AG09309 (cell line): Measurements from ENCODE around the gene CCDC91.

Experiments
- DNase-seq: peaks from one replicate; pipeline ENCODE4 v3.0.0-alpha.2; 2010; ENCODE audit warnings: low read depth
- H3K4me3 ChIP-seq: 2 replicates; pipeline ENCODE4 v1.5.1; 2011; ENCODE audit warnings: mild to moderate bottlenecking, low read depth, low read length, moderate library complexity; ENCODE audit not compliant: control insufficient read depth
- TF ChIP-seq, protein P1 (sequence below): IDR thresholded peaks from 2 replicates; pipeline ENCODE4 v1.5.1; 2011; ENCODE audit warnings: mild to moderate bottlenecking, low read depth, low read length, inconsistent platforms; ENCODE audit not compliant: insufficient read depth, control insufficient read depth; ENCODE audit errors: missing control alignments

The CCDC91 gene

DNA sequence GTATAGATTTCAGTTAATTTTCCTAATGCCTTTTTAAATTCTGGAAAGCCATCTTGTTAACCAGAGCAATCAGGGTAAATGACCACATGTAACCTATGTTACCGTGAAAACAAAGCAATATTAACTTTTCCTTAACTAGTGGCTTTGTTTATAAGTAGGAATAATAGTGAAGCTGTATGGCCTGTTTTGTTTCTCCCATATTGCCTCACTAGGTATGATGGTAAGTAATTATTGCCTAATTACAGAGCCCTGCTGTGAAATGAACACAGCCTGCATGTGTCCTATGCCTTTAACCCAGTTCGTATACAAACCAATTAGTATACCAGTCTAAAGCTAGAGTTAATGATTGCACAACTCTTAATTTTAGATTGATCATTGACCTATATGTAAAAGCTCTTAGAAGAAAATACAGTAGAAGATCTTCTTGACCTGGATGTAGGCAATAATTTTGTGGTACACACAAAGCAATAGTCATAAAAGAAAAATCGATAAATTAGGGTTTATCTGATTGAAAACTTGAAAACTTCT lies 249.9 kb downstream of the CCDC91 start:
- TF ChIP-seq, protein P1, sequence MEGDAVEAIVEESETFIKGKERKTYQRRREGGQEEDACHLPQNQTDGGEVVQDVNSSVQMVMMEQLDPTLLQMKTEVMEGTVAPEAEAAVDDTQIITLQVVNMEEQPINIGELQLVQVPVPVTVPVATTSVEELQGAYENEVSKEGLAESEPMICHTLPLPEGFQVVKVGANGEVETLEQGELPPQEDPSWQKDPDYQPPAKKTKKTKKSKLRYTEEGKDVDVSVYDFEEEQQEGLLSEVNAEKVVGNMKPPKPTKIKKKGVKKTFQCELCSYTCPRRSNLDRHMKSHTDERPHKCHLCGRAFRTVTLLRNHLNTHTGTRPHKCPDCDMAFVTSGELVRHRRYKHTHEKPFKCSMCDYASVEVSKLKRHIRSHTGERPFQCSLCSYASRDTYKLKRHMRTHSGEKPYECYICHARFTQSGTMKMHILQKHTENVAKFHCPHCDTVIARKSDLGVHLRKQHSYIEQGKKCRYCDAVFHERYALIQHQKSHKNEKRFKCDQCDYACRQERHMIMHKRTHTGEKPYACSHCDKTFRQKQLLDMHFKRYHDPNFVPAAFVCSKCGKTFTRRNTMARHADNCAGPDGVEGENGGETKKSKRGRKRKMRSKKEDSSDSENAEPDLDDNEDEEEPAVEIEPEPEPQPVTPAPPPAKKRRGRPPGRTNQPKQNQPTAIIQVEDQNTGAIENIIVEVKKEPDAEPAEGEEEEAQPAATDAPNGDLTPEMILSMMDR = no peak
- DNase-seq = no peak

DNA sequence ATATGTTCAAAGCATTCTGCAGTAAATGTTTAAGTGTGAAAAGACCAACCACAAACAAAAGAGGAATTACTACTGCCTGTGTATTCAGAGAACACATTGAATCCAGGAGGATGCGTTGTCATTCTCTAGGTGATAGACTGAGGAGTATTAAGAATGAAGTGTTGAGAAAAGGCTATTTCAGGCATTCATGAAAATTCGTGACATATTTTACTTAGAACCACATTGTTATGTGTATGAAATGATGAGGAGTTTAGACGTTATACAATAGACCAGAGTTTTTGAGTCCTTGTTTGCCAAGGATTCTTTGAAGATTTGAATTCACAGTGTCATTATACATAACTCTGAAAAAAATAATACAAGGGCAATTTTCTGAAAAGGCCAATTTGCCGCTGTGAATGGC lies 251.8 kb downstream of the CCDC91 start:
- no peak overlapping the region for H3K4me3 ChIP-seq
- TF ChIP-seq, protein P1 = no peak
- DNase-seq = no peak

More for the DNA sequence above, 249.9 kb downstream of the CCDC91 start:
- H3K4me3 ChIP-seq = no peak overlapping the region

DNA sequence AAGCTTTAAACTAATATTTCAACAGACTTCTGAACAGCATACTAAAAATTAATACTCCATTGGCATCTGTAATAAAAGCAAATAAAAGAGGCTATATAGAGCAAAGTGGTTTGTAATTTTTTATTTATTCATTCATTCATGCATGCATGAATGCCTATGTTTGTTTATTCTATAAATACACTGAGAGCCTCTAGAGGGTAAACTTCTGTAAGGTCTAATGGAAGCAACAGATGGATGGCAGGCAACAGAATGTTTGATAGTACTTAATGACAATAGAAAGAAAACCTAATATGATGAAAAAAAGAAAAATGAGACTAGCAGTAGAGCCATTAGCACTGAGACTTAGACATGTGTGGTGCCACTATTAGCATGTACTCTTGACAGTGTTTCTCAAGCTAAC lies 253.1 kb downstream of the CCDC91 start:
- no peak overlapping the region for H3K4me3 ChIP-seq
- TF ChIP-seq, protein P1 = no peak
- no peak for DNase-seq

DNA sequence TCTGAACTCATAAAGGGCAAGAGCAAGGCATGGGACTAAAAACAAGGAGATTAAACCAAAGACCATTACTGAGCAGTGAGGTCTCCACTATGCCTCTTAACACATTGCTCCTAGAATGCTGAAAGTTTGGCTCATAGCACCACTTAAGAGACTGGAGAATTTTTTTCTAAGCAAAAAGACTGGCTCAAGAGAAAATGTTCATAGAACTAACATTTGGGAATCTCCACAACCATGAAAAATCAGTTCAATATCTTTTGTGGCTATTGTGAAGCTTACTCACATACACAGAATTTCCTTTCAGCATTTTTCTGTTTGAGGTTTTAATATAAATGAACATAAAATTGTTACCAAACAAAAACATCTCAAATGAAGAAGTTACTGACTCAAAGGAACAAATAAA lies 255.8 kb downstream of the CCDC91 start:
- no peak for DNase-seq
- no peak overlapping the region for H3K4me3 ChIP-seq
- TF ChIP-seq, protein P1 = no peak

DNA sequence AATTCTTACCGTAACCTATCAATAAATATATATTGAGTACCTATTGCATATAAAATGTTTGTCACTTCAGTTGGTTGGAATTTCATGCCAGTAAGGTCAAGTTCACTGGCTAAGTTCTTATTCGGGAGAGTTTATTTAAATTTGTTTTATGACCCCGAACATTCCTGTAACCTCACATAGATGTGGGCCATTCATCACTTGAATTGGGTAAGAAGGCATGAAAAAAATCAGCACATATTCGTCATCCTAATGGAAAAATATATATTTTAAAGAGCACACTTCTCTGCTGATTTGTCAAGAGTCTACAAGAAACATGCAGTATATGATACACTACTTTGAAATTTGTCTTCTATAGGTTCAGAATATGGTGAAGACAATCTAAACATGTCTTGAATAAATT lies 263.4 kb downstream of the CCDC91 start:
- no peak overlapping the region for H3K4me3 ChIP-seq
- DNase-seq = no peak
- TF ChIP-seq, protein P1 = no peak

DNA sequence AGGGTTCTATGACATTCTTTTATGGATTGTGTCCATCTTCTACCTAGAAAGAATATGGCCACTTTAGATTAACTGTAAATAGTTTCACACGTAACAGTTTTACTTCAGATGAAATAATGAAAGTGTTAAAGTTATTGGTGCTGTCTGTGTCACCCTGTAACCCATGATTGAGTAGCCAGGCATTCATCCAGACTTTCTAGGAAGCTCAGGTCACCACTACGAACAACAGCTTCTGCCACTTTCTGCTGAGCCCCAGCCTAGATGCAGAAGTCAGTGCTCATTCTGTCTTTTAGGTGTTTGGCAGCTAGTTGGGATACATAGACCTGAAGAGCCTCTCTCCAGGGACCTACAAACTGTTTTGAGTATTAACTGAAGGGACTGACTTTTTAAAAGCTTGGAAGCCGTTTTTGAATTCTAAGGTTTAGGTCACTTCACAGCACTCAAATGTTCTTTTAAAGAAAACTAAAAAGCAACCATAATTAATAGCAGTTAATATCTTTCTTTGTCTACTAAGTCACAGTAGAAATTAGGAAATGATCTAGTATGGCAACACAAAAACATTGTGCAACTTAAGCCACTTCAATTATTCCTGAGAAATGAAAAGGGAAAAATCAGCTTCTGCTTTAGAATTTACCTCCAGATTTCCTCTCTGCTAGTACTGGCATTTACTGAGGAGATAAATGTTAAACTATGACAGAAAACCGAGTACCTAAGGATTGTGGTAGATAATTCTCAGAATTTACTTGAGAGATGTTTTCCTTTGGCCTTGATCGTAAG lies 266.9 kb downstream of the CCDC91 start:
- DNase-seq = no peak
- TF ChIP-seq, protein P1 = no peak
- H3K4me3 ChIP-seq = no peak overlapping the region

DNA sequence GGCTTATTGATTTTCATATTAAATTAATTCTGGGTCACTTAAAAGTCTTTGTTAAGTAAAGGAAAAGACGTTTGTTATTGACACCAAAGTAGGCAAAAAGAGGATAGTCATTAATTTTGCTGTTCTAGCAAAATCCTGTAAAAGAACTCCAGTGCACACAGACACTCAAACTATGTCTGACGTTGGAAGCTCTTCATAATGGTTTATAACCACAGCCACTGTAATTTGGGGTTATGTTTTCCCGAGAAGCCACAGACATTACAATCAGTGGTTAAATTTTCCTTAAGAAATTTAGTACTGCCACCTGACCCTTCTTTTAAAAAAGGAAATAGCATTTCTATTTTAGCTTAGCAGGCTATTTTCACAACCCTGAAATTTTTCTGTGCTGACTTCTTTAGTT lies 267.5 kb downstream of the CCDC91 start:
- no peak overlapping the region for H3K4me3 ChIP-seq
- TF ChIP-seq, protein P1 = no peak
- DNase-seq = no peak
